GM12873 (cell line): ENCODE measurements around the gene FASTK.

Experiments
- TF ChIP-seq, protein P1 (sequence below): IDR thresholded peaks from 2 replicates; pipeline ENCODE4 v1.5.1; 2012; ENCODE audit warnings: low read depth, mild to moderate bottlenecking, moderate library complexity, low read length, control low read depth; ENCODE audit not compliant: insufficient read depth; ENCODE audit errors: missing control alignments

Gene FASTK

DNA sequence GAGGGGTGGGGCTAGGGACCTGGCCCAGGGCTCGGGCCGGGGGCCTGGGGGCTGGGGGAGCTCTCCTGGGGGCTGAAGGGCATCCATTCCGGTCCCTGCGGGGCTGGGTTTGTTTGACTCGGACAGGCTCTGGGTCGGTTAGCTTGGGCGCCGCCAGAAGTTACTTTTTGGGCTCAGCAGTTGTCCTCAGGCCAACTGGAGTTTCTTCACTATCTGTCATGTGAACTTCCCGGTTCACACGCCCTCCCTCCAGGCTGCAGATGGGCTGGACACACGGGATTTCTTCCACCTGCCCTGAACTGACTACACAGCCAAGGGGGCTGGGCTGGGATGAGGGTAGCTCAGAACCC, 17.4 kb downstream of the FASTK start:
- TF ChIP-seq, protein P1, sequence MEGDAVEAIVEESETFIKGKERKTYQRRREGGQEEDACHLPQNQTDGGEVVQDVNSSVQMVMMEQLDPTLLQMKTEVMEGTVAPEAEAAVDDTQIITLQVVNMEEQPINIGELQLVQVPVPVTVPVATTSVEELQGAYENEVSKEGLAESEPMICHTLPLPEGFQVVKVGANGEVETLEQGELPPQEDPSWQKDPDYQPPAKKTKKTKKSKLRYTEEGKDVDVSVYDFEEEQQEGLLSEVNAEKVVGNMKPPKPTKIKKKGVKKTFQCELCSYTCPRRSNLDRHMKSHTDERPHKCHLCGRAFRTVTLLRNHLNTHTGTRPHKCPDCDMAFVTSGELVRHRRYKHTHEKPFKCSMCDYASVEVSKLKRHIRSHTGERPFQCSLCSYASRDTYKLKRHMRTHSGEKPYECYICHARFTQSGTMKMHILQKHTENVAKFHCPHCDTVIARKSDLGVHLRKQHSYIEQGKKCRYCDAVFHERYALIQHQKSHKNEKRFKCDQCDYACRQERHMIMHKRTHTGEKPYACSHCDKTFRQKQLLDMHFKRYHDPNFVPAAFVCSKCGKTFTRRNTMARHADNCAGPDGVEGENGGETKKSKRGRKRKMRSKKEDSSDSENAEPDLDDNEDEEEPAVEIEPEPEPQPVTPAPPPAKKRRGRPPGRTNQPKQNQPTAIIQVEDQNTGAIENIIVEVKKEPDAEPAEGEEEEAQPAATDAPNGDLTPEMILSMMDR, result no peak

DNA sequence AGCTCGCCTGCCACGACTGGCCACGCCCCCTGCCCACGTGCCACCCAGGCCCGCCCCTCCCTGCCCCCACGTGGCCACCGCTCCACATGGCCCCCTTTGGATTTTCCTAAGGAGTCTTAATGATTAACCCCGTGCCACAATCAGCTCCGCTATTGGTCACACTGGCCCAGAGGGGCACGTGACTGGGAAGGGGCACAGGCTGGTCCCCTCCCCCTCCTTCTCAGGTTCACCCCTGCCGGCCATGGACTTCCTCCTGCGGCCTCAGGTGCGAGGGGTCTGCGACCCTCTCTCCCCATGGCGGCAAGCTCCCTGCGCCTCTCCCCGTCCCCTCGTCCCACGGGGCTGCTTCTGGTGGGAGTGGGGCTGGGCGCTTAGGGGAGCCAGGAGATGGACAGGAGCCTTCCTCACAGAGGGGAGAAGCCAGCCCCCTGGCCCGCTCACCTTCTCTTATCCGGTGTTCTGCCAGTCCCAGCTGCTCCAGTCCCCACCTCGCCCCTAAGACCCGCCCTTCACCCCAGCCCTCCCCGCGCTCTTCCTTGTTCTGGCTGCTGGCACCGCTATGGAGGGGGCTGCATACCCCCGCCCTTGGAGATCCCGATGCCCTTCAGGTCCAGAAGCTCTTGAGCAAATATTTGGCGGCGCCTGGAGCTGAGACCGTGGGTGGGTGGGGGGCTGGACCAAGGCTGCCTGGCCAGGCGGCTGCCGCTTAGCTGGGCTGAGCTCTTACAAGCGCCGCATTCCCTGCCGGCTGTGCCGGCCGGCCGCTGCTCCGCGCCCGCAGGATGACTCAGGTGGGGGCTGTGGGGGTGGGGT, 18.0 kb downstream of the FASTK start:
- TF ChIP-seq, protein P1, result no peak

DNA sequence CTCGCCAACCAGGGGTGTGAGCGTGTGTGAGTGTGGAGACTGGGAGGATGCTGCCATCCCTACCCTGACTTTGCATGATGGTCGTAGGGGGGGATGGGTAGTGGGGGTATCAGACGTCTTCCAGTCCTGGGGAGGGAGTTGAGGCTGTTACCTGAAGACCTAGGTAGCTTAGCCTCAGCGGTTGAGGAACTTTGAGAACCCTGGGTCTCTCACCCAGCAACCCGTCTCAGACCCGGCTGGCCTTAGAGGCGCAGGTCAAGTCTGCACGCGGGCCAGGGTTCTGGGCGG, 18.6 kb downstream of the FASTK start:
- TF ChIP-seq, protein P1, result no peak

DNA sequence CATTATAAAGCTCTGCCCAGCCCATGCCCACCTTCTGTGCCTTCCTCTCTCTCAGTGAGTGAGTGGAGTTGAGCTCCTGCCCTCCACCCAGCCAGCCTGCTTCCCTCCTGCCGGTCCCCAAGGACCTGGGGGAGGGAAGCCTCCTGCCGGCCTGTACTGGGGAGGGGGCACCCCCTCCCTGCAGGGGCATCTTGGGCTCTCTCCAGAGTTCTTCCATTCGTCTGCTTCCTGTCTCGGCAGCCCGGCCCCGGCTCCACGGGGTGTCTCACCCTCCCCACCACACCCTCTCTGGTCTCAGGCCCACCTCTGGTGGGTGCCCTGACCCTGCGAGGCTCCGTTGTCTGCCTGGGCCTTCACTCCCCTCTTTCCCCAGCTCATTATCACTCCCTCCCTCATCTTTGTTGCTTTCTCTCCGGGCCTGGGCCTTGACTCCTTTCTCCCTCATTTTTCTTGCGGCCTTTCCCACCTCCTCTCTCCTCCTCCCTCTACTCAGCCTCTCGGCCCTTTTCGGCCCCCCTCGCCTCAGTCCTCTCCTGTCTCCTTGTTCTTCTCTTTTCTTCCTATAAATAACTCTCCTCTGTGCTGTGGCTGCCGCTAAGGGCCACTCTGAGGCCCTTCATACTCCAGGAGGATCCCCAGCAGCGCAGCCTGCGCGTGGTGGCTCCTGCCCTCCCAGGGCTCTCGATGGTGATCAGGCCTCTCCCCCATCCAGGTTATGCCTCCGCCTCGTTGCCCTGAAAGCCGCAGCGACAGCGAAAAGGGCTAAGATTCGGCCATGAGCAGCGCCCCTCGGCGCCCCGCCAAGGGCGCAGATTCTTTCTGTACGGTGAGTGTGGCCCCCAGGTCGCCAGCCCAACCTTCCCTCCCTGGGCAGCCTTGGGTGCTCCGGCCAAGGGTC, 19.1 kb downstream of the FASTK start:
- TF ChIP-seq, protein P1, result no peak

DNA sequence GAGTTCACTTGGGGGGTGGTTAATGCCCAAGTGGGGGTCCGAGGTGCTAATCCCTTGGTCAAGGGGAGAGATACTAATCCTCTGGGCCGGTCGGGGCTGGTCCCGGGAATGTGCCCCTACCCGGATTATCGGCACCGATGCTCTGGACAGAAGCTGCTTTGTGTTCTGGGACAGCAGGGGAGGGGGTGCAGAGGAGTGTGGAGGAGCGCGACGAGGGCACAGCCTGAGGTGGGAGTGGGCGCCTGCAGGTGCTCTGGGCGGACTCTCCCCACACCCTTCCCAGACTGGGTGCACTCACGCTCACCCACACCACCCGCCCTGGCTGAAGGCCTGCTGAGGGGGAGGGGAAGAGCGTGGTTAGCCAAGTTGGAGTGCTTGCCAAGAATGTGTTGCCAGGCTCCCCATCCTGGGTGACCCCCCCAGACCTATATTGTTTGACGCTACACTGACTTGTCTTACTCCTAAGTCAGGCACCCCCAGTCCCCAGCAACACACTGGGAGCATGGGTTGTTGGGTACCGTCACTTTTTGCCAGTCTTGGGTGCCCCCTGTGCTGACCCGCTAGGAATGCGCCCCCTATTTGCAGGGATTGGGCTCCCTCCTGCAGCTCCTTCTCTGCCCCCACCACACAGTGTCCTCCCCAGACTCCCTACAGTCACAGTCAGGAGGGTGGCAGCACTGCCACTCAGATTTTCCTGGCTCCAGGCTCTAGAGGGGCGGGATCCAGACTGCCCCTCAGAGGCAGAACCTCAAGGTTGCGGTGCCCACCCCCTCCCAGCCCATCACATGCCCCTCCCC, 20.0 kb downstream of the FASTK start:
- TF ChIP-seq, protein P1, result peak; percentile 25

DNA sequence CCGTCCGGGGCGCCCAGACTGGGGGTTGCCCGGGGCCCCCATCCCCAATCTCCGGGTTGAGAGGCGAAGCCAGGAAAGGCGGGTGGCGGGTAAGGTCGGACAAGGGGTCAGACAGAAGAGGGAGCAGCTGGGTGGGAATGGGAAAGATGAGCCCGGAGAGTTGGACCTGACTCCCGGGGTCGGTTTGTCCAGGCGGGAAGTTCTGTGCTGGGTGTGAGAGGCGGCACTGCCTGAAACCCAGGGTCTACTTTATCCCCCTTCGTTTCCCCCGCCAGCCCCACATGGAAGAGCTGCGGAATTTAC, 20.5 kb downstream of the FASTK start:
- TF ChIP-seq, protein P1, result no peak

DNA sequence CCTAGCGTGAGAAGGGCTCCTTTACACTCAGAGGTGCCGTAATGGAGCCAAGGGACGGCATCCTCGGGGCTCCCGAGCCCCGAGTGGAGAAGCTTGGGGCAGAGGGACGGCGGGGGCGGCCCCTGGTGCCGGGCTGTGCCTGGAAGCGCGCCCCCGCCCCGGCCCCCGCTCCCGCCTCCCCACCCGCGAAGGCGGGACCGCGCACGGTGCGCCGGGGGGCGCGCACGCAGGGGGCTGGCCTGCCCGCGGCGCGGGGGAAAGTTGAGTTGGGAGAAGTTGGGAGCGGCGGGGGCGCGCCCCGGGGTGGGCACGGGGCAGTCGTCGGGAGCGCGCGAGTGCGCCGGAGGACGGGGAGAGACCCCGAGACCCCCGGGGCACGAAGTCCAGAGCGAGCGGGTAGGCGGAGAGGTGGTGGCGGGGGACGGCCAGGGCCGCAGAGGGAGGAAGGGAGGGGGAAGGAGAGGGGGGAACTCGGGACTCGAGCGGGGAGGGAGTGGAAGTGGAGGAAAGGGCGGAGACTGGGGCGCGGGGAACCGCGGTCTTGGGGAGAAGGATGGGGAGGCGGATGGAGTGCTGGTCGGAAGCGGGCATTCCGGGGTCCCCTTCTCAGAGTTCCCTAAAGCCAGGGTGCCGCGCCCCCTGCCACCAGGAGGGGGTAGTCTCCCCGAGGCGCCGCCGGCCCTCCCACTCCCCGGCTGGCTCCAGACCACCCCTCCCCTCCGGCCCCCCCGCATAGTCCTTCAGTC, 21.1 kb downstream of the FASTK start, which contains the start of gene SLC4A2:
TSS of gene SLC4A2 (plus strand) at position 223 of the 746 bp plus-strand sequence. CDS start 2,399 bp downstream, outside the sequence.
- TF ChIP-seq, protein P1, result peak; percentile 64
